ENCODE measurements around the gene TAF1C. TPM values are rescaled to one million over a fixed set of nuclear protein-coding genes. Genes with fewer than 3 reads are reported as not detected.
A peak's percentile ranks its signal among the peaks of the same experiment; 100 is the strongest.
"Not testable (repeated sequence)": the region's sequence is repeated elsewhere in the genome, so short reads cannot be mapped to it uniquely, and the experiment has no call there.

TAF1C gene
- total RNA-seq, 4 donors from 2014 or later, result 29.4 to 64.2 (median 56.3) TPM

GRCh38 chr16:84212154-84212553, 25.3 kb upstream of the TAF1C start:
- H3K4me1 ChIP-seq, result no peaks in the 10 kb centered on the region
- no peak overlapping the region for H3K27ac ChIP-seq
- no peak for TF ChIP-seq CTCF (IDR thresholded peaks at IDR 0.05)
- no peak for TF ChIP-seq POLR2A (IDR thresholded peaks at IDR 0.05)
- H3K9me3 ChIP-seq, result no peaks in the 10 kb centered on the region
- 69 to 70% methylated on average over 4 of the region's 4 CpGs for WGBS, 2 donors
- no peak for DNase-seq
- H3K36me3 ChIP-seq, result no peaks in the 10 kb centered on the region
- no peaks in the 10 kb centered on the region for H3K27me3 ChIP-seq
- intact Hi-C loops (cut with DNase I), result no loop called here
- no peak overlapping the region for H3K4me3 ChIP-seq (replicated peaks in 1 of 3)

GRCh38 chr16:84209989-84210388, 23.1 kb upstream of the TAF1C start:
- 87 to 88% methylated on average over 2 of the region's 2 CpGs for WGBS, 2 donors
- TF ChIP-seq POLR2A (IDR thresholded peaks at IDR 0.05) (no peak), CTCF (IDR thresholded peaks at IDR 0.05) (no peak)
- Histone ChIP-seq H3K27ac (no peak overlapping the region), H3K27me3 (no peaks in the 10 kb centered on the region), H3K9me3 (no peaks in the 10 kb centered on the region), H3K4me1 (no peaks in the 10 kb centered on the region), H3K36me3 (no peaks in the 10 kb centered on the region), H3K4me3 (replicated peaks in 1 of 3) (no peak overlapping the region)
- no peak for DNase-seq
- intact Hi-C loops (cut with DNase I), result no loop called here

- H3K27ac ChIP-seq, result no peak overlapping the region
- no peak for DNase-seq
- H3K4me1 ChIP-seq, result no peaks in the 10 kb centered on the region
- H3K27me3 ChIP-seq, result no peaks in the 10 kb centered on the region
- no peak overlapping the region for H3K4me3 ChIP-seq (replicated peaks in 1 of 3)
- intact Hi-C loops (cut with DNase I), result no loop called here
- TF ChIP-seq CTCF (IDR thresholded peaks at IDR 0.05) (no peak), POLR2A (IDR thresholded peaks at IDR 0.05) (no peak)
- no peaks in the 10 kb centered on the region for H3K36me3 ChIP-seq
- H3K9me3 ChIP-seq, result no peaks in the 10 kb centered on the region
- 85 to 93% methylated on average over 8 of the region's 8 CpGs for WGBS, 2 donors
Observed at GRCh38 chr16:84207879-84208278, 21.0 kb upstream of the TAF1C start.

GRCh38 chr16:84207251-84207650, 20.4 kb upstream of the TAF1C start:
- Histone ChIP-seq H3K4me1 (no peaks in the 10 kb centered on the region), H3K36me3 (no peaks in the 10 kb centered on the region), H3K4me3 (replicated peaks in 1 of 3) (no peak overlapping the region), H3K27ac (no peak overlapping the region), H3K27me3 (no peaks in the 10 kb centered on the region), H3K9me3 (no peaks in the 10 kb centered on the region)
- TF ChIP-seq CTCF (IDR thresholded peaks at IDR 0.05) (no peak), POLR2A (IDR thresholded peaks at IDR 0.05) (no peak)
- peak; percentile 41 to 56 for DNase-seq
- WGBS, 2 donors, result 37 to 45% methylated on average over 5 to 6 of the region's 6 CpGs
- intact Hi-C loops (cut with DNase I), result no loop called here

- no peak overlapping the region for H3K27ac ChIP-seq
- DNase-seq, result no peak
- TF ChIP-seq CTCF (IDR thresholded peaks at IDR 0.05) (no peak), POLR2A (IDR thresholded peaks at IDR 0.05) (no peak)
- intact Hi-C loops (cut with DNase I), result no loop called here
- H3K36me3 ChIP-seq, result no peaks in the 10 kb centered on the region
- H3K4me3 ChIP-seq (replicated peaks in 1 of 3), result no peak overlapping the region
- no peaks in the 10 kb centered on the region for H3K4me1 ChIP-seq
- no peaks in the 10 kb centered on the region for H3K9me3 ChIP-seq
- WGBS, 2 donors, result 91 to 94% methylated on average over 18 of the region's 18 CpGs
- no peaks in the 10 kb centered on the region for H3K27me3 ChIP-seq
Observed at GRCh38 chr16:84205976-84206691, 19.3 kb upstream of the TAF1C start.

- H3K27me3 ChIP-seq; H3K27ac ChIP-seq; DNase-seq; intact Hi-C loops (cut with DNase I); H3K4me1 ChIP-seq; H3K4me3 ChIP-seq (replicated peaks in 1 of 3); H3K36me3 ChIP-seq; H3K9me3 ChIP-seq: not testable (repeated sequence)
- WGBS, 2 donors, result 90 to 97% methylated on average over 6 of the region's 6 CpGs
Observed at GRCh38 chr16:84205123-84205522, 18.3 kb upstream of the TAF1C start.

GRCh38 chr16:84204551-84204950, 17.7 kb upstream of the TAF1C start:
- intact Hi-C loops (cut with DNase I); H3K27me3 ChIP-seq; H3K36me3 ChIP-seq; DNase-seq; H3K9me3 ChIP-seq; H3K4me3 ChIP-seq (replicated peaks in 1 of 3); H3K4me1 ChIP-seq; H3K27ac ChIP-seq: not testable (repeated sequence)
- WGBS, 2 donors, result 92% methylated on average over 5 of the region's 26 CpGs; no CpG with 5 or more reads in 1 of the 2 donors

Measured in thyroid gland (tissue), 4 donors.